ENCODE results near the gene MSN.
A peak's percentile ranks its signal among the peaks of the same experiment; 100 is the strongest.

The MSN gene

DNA sequence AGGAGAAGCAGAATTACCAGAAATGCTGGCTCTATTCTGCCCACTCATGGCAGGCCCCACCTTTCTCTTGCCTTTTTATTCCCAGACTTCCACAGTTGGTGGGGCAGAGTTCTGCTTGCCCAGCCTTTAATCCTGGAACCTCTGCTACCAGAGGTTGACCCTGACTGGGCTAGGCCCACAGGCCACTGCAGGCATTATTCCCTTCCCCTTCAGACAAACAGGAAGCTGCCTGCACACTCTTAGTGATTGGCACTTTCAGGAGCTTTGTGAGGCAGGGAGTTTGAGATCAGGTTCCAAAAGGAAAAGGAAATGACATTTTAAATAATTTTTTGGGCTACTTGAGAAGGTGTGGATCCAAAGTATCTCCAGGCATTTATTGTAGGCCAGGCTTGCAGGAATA, 18.8 kb downstream of the MSN start:
- H3K4me3 ChIP-seq (ENCODE audit: control insufficient read depth, low read depth, low read length), result no peak overlapping the region
- no peak for DNase-seq (ENCODE audit: low read depth)
- TF ChIP-seq, protein P1, sequence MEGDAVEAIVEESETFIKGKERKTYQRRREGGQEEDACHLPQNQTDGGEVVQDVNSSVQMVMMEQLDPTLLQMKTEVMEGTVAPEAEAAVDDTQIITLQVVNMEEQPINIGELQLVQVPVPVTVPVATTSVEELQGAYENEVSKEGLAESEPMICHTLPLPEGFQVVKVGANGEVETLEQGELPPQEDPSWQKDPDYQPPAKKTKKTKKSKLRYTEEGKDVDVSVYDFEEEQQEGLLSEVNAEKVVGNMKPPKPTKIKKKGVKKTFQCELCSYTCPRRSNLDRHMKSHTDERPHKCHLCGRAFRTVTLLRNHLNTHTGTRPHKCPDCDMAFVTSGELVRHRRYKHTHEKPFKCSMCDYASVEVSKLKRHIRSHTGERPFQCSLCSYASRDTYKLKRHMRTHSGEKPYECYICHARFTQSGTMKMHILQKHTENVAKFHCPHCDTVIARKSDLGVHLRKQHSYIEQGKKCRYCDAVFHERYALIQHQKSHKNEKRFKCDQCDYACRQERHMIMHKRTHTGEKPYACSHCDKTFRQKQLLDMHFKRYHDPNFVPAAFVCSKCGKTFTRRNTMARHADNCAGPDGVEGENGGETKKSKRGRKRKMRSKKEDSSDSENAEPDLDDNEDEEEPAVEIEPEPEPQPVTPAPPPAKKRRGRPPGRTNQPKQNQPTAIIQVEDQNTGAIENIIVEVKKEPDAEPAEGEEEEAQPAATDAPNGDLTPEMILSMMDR (conservative IDR thresholded peaks at IDR 0.05; ENCODE audit: control insufficient read depth, insufficient read depth, low read depth, low read length), result no peak

DNA sequence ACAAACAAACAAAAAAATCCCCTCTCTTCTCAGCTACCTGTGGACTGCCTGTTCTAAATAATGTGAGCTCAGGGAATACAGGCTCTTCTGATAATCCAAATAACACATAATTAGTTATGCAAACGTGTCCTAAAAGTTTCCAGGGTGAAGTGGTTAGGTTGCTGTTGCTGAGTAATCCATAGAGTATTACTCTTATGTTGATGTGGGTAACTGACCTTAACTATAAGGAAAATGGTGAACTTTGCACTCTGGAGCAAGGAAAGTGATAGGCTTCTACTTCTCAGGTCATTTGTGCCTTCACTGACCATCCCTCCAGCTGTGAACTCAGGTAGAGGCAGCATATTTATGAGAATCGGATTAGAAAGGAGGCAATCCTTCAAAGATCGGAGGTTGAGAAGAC, 19.9 kb downstream of the MSN start:
- TF ChIP-seq, protein P1 (conservative IDR thresholded peaks at IDR 0.05; ENCODE audit: control insufficient read depth, insufficient read depth, low read depth, low read length), result no peak
- no peak for DNase-seq (ENCODE audit: low read depth)
- H3K4me3 ChIP-seq (ENCODE audit: control insufficient read depth, low read depth, low read length), result no peak overlapping the region

DNA sequence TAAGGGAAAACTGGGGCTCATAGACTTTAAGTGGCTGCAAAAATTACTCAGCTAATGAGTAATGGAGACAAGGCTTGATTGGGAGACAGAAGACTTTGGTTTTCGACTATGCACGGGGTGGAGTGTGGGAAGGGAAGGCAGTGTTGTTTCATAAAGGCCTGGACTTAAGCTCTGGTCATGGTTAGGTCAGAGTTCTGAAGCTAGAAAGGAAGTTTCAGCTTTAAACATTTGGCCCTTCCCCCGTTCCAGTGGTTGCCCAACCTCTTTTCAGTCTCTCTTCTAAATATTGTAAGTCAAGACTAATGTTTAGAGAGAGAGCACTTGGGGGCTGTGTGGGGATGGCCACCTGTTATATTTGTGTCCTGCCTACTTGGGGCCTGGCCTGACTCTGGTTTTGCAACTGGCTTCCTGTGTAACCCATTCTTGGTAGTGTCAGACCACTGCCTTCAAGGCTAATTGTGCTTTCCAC, 21.0 kb downstream of the MSN start:
- TF ChIP-seq, protein P1 (conservative IDR thresholded peaks at IDR 0.05; ENCODE audit: control insufficient read depth, insufficient read depth, low read depth, low read length), result no peak
- peak; percentile 83 for DNase-seq (ENCODE audit: low read depth)
- H3K4me3 ChIP-seq (ENCODE audit: control insufficient read depth, low read depth, low read length), result no peak overlapping the region

DNA sequence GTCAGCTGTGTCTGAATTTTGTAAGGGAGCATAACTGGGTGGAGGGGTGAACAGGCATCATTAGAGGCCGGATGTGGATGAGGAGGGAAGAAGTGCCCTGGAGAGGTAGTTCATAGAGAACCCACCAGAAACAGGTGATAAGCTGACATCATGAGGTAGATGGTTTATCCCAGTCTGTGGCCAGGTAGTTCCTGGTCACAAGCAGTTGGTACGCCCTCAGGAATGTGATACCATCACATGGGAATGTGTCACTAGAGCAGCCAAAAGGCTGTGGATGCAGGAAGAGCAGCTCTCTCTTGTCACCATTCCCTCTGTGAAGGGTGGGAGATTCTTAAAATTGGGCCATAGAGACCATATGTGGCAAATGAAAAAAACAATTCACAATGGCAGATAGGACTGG, 21.9 kb downstream of the MSN start:
- TF ChIP-seq, protein P1 (conservative IDR thresholded peaks at IDR 0.05; ENCODE audit: control insufficient read depth, insufficient read depth, low read depth, low read length), result no peak
- no peak for DNase-seq (ENCODE audit: low read depth)
- H3K4me3 ChIP-seq (ENCODE audit: control insufficient read depth, low read depth, low read length), result no peak overlapping the region

DNA sequence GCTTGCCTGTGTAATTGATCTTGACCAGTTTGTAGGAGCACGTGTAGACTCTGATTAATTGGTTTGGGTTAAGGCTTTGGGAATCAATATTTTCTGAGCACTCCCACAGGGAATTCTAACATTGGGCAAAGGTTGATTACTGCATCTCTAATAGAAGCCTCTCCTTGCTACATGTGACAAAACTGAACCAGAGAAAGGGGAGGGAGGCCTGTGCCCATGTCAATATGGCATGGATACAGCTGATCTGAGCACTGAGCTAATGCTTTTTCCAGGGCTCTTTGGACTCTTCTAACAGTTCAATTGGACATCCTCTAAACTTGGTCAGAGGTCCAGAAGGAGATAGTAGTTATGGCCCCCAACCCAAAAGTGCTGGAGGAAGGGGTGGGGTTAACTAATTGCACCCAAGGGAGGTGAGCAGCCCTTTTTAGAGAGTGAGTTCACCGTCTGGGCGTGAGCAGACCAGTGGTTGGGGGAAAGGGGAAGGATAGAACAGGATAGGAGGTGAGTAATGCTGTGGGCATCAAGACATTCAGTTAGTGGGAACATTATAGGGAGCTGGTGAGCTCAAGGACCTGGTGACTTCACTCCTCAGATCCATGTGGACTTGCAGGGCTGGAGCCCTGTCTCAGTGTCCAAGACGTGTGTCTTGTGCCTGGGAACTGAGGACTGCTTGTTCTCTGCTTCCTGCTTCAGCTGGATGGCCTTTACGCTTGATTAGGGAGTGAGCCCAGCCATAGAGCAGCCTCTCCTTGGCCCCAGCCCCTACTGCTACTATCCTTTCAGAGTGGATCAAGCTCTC, 22.8 kb downstream of the MSN start:
- TF ChIP-seq, protein P1 (conservative IDR thresholded peaks at IDR 0.05; ENCODE audit: control insufficient read depth, insufficient read depth, low read depth, low read length), result no peak
- no peak overlapping the region for H3K4me3 ChIP-seq (ENCODE audit: control insufficient read depth, low read depth, low read length)
- DNase-seq (ENCODE audit: low read depth), result peak; percentile 92

DNA sequence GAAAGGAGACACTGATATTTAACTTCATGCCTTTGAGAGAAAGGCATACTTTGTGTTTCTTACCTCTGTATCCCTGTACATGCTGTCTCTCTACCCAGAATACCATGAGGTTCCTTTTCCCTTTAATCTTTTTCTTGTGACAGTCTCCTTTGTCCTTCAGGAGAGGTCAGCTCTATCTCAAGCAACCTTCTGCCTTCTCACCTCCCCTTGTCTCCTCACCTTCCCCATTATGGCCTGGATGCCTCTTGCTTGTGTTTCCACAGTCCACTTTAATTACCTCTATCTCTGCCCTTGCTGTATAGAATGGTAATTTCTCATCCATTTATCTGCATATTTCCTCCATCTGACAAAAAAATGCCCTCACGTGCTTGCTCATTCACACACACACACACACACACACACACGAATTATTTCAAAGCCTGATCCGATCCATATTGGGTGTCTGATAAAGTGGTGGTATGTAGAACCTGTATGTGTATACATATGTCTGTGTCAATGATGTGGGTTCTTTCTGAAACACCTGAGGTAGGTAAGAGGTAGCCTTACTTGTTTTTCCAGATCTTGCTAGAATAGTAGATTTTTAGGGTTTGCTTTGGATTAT, 28.5 kb downstream of the MSN start:
- DNase-seq (ENCODE audit: low read depth), result no peak
- no peak overlapping the region for H3K4me3 ChIP-seq (ENCODE audit: control insufficient read depth, low read depth, low read length)

More for the DNA sequence above, 28.5 kb downstream of the MSN start:
- TF ChIP-seq, protein P1 (conservative IDR thresholded peaks at IDR 0.05; ENCODE audit: control insufficient read depth, insufficient read depth, low read depth, low read length), result no peak
